HepG2 (cell line): ENCODE results near the gene NAA16. TPM values are rescaled to one million over a fixed set of nuclear protein-coding genes. Genes with fewer than 3 reads are reported as not detected.

ENCODE experiments used
- ATAC-seq: fragments of 200-7000 bp; cut with Tn5 transposase; 3 replicates; pipeline ENCODE4 v1.9.1; 2020; ENCODE audit warnings: mild to moderate bottlenecking, moderate library complexity
- BruUV-seq: library from RNA; stranded (reverse); fragments of 400-500 nt; replicated peaks from 2 replicates; lab custom pipeline; 2021; lab: Mats Ljungman, UMichigan
- CTCF ChIA-PET: fragments of 300-600 bp; formaldehyde crosslinking; extraction: SDS; loops from one replicate; lab custom pipeline; 2021; ENCODE audit warnings: low total read pairs, inconsistent platforms, low intra/inter-chr PET ratio; lab: Yijun Ruan, JAX
- POLR2A ChIA-PET: fragments of 350-600 bp; sonication (Branson Sonifier 250); formaldehyde crosslinking; loops from one replicate; lab custom pipeline; 2020; ENCODE audit warnings: antibody characterized with exemption, inconsistent platforms; lab: Yijun Ruan, JAX
- DNase-seq: peaks from one replicate; pipeline ENCODE4 v3.0.0-alpha.2; 2015; ENCODE audit warnings: low spot score
- FAIRE-seq: peaks from 3 replicates; lab custom pipeline; 2011; peaks lifted over from hg19 to GRCh38; lab: Jason Lieb, UNC
- H2AFZ ChIP-seq: one replicate; pipeline ENCODE4 v1.6.1; 2011; ENCODE audit warnings: low read length, inconsistent platforms
- H3K27ac ChIP-seq: fragments of 300-600 bp; 3 replicates; pipeline ENCODE4 v1.8.0; 2011; ENCODE audit warnings: mixed run types, mild to moderate bottlenecking, mixed read lengths, low read length, inconsistent platforms; ENCODE audit not compliant: insufficient read depth; ENCODE audit errors: extremely low read length
- H3K27me3 ChIP-seq, 2 experiments: fragments of 200-600 bp in 1 of 2; 2 replicates in 1 of 2; 3 replicates in 1 of 2; pipeline versions ENCODE4 v1.6.0 to v1.8.0; 2011; ENCODE audit warnings: low read length in 2 of 2, mild to moderate bottlenecking in 2 of 2, moderate library complexity in 2 of 2, inconsistent platforms in 1 of 2; ENCODE audit not compliant: insufficient read depth in 2 of 2, control insufficient read depth in 1 of 2
- H3K36me3 ChIP-seq, 2 experiments: fragments of 200-600 bp in 1 of 2; replicated peaks in 1 of 2; 2 replicates in 1 of 2; 3 replicates in 1 of 2; pipeline versions ENCODE4 v1.5.1 to v1.8.0; 2011; ENCODE audit warnings: low read length in 2 of 2, inconsistent platforms in 1 of 2; ENCODE audit not compliant: insufficient read depth in 2 of 2, control insufficient read depth in 1 of 2
- H3K4me1 ChIP-seq: 2 replicates; pipeline ENCODE4 v1.5.1; 2012; ENCODE audit warnings: low read length, inconsistent platforms; ENCODE audit not compliant: insufficient read depth
- H3K4me2 ChIP-seq: 2 replicates; pipeline ENCODE4 v1.6.0; 2011; ENCODE audit warnings: low read depth, low read length, inconsistent platforms
- H3K4me3 ChIP-seq, 3 experiments: fragments of 200-600 bp in 1 of 3; sonication (generic), shearing (Covaris generic) in 1 of 3; replicated peaks in 1 of 3; 2 replicates each; pipeline ENCODE4 v1.5.1; 2011 to 2016; ENCODE audit warnings: low read length in 3 of 3, inconsistent platforms in 2 of 3, low read depth in 2 of 3, mild to moderate bottlenecking in 2 of 3, control low read depth in 1 of 3, mixed read lengths in 1 of 3; ENCODE audit not compliant: insufficient read depth in 1 of 3
- H3K79me2 ChIP-seq: one replicate; pipeline ENCODE4 v1.6.1; 2011; ENCODE audit warnings: low read length, inconsistent platforms; ENCODE audit not compliant: insufficient read depth
- H3K9ac ChIP-seq: 2 replicates; pipeline ENCODE4 v1.6.0; 2011; ENCODE audit warnings: mild to moderate bottlenecking, low read depth, low read length, inconsistent platforms; ENCODE audit not compliant: insufficient read depth
- H3K9me3 ChIP-seq: 2 replicates; pipeline ENCODE4 v1.5.1; 2012; ENCODE audit warnings: mild to moderate bottlenecking, low read length
- H4K20me1 ChIP-seq: 2 replicates; pipeline ENCODE4 v1.6.0; 2011; ENCODE audit warnings: inconsistent platforms, mild to moderate bottlenecking, low read length, moderate library complexity; ENCODE audit not compliant: insufficient read depth
- BCL6 ChIP-seq: IDR thresholded peaks from 2 replicates; pipeline ENCODE4 v1.6.1; 2016; ENCODE audit warnings: missing genetic modification reagents, missing compliant biosample characterization
- BRD4 ChIP-seq: sonication (generic); formaldehyde crosslinking; IDR thresholded peaks from 2 replicates; pipeline ENCODE4 v1.4.0; 2020; ENCODE audit warnings: missing genetic modification reagents
- ELF3 ChIP-seq: IDR thresholded peaks from 2 replicates; pipeline ENCODE4 v1.6.1; 2016; ENCODE audit warnings: missing genetic modification reagents, missing compliant biosample characterization
- JUNB ChIP-seq: sonication (generic); formaldehyde crosslinking; IDR thresholded peaks from 2 replicates; pipeline ENCODE4 v1.8.0; 2022; ENCODE audit warnings: missing genetic modification reagents, mild to moderate bottlenecking, borderline replicate concordance
- PATZ1 ChIP-seq: sonication (generic); formaldehyde crosslinking; IDR thresholded peaks from 2 replicates; pipeline ENCODE4 v1.4.0; 2020; ENCODE audit warnings: missing genetic modification reagents
- PRDM15 ChIP-seq: sonication (generic); formaldehyde crosslinking; IDR thresholded peaks from 2 replicates; pipeline ENCODE4 v1.4.0; 2020; ENCODE audit warnings: missing genetic modification reagents
- SMARCE1 ChIP-seq: fragments of 450-650 bp; IDR thresholded peaks from 2 replicates; pipeline ENCODE4 v1.6.1; 2017; ENCODE audit warnings: borderline replicate concordance
- ZFYVE20 ChIP-seq: sonication (generic); formaldehyde crosslinking; IDR thresholded peaks from 2 replicates; pipeline ENCODE4 v1.8.0; 2023; ENCODE audit warnings: low read depth, mild to moderate bottlenecking, moderate library complexity, missing genetic modification reagents, borderline replicate concordance
- ZMYM3 ChIP-seq: sonication (generic); formaldehyde crosslinking; IDR thresholded peaks from 2 replicates; pipeline ENCODE4 v1.5.1; 2020; ENCODE audit warnings: mild to moderate bottlenecking, missing genetic modification reagents
- ZNF234 ChIP-seq: sonication (generic); formaldehyde crosslinking; conservative IDR thresholded peaks from 2 replicates; pipeline ENCODE4 v1.5.1; 2020; ENCODE audit warnings: mild to moderate bottlenecking, missing genetic modification reagents
- ZNF329 ChIP-seq: sonication (generic); formaldehyde crosslinking; IDR thresholded peaks from 2 replicates; pipeline ENCODE4 v1.9.0; 2021; ENCODE audit warnings: low read depth, mild to moderate bottlenecking, missing genetic modification reagents
- ZNF598 ChIP-seq: sonication (generic); formaldehyde crosslinking; IDR thresholded peaks from 2 replicates; pipeline ENCODE4 v1.5.1; 2020; ENCODE audit warnings: mild to moderate bottlenecking, missing genetic modification reagents, borderline replicate concordance
- ZNF83 ChIP-seq: sonication (generic); formaldehyde crosslinking; IDR thresholded peaks from 2 replicates; pipeline ENCODE4 v1.4.0; 2020; ENCODE audit warnings: missing genetic modification reagents, mild to moderate bottlenecking, borderline replicate concordance
- whole genome bisulfite sequencing: methylation state at CpG from one replicate; pipeline ENCODE4 v1.1.6; 2017; ENCODE audit warnings: low lambda C conversion rate; 5-methylcytosine and 5-hydroxymethylcytosine counted together
- in situ Hi-C: cut with HindIII; loops from 2 replicates; pipeline ENCODE4 v1.10.0; 2017; ENCODE audit warnings: low pct_unique_long_range_greater_than_20kb; ENCODE audit not compliant: extremely low pct_ligation_motif_present
- intact Hi-C: fragments of 100-400 bp; cut with micrococcal nuclease; formaldehyde crosslinking; loops from one replicate; pipeline ENCODE4 v1.10.0; 2022; ENCODE audit not compliant: unreplicated experiment
- polyA plus RNA-seq, 8 experiments: library from polyadenylated mRNA; depleted of rRNA in 3 of 8; stranded (reverse) in 7 of 8; unstranded in 1 of 8; fragments of >200 nt; fragmentation: Illumina TruSeq in 4 of 8; extraction: Trizol in 4 of 8; gene quantifications; 2 replicates each; pipeline versions ENCODE4 v1.2.1 to v1.2.3, GENCODE V29; 2011 to 2016; ENCODE audit warnings: low read depth in 4 of 8, missing spikeins in 1 of 8, mixed read lengths in 1 of 8; ENCODE audit not compliant: insufficient read depth in 1 of 8
- total RNA-seq, 5 experiments: library from RNA; depleted of rRNA; stranded (reverse); fragments of >200 nt; fragmentation: Illumina TruSeq; extraction: Trizol; gene quantifications; 2 replicates each; pipeline ENCODE4 v1.2.3, GENCODE V29; 2016; ENCODE audit warnings: low read depth in 1 of 5
- TF ChIP-seq, protein P1 (sequence below), 2 experiments: sonication (generic) in 1 of 2; formaldehyde crosslinking in 1 of 2; IDR thresholded peaks; 2 replicates each; pipeline versions ENCODE4 v1.5.1 to v1.6.1; 2011 to 2020; ENCODE audit warnings: borderline replicate concordance in 1 of 2, low read depth in 1 of 2, low read length in 1 of 2, mild to moderate bottlenecking in 1 of 2, missing genetic modification reagents in 1 of 2, moderate library complexity in 1 of 2

Gene NAA16
- total and polyA plus RNA-seq, 2 of the 13 experiments (the other 11 are each of a cell fraction or from before 2014, with no cell fraction given), result 9.2 to 15.1 TPM

- TF ChIP-seq PATZ1, result no peak
These were observed 37.1 kb upstream of the NAA16 start (continued) for GRCh38 chr13:41273831-41274441.

- H4K20me1 ChIP-seq, result no peaks in the 10 kb centered on the region
- no peak overlapping the region for H3K4me2 ChIP-seq
- 0 out of 2 replicates have a peak, but pooled peaks cover under 1% of the 10 kb centered on the region for H3K9me3 ChIP-seq
- FAIRE-seq (no peak), DNase-seq (no peak), ATAC-seq (no peak)
- H3K9ac ChIP-seq, result no peak overlapping the region
- CTCF ChIA-PET, result no interaction called here
- no peak overlapping the region for H3K4me3 ChIP-seq
- no peak overlapping the region for H3K27ac ChIP-seq
- in situ Hi-C loops, result no loop called here
- POLR2A ChIA-PET, result no interaction called here
- BruUV-seq, result no TSS peak
- peaks cover 13% of the 10 kb centered on the region for H3K4me1 ChIP-seq
- H3K36me3 ChIP-seq, result no peaks in the 10 kb centered on the region
- peaks cover 0 to 2% of the 10 kb centered on the region in 2 experiments; a peak in 2 of 5 replicates for H3K27me3 ChIP-seq
- intact Hi-C loops, result no loop called here
- no peaks in the 10 kb centered on the region for H3K79me2 ChIP-seq
- 71% methylated on average over 11 of the region's 11 CpGs for WGBS
- no peak overlapping the region for H2AFZ ChIP-seq
- TF ChIP-seq ZNF329 (CRISPR knock-in tag) (no peak), BRD4 (CRISPR knock-in tag) (no peak), PRDM15 (no peak), JUNB (no peak), SMARCE1 (no peak), ZNF234 (CRISPR knock-in tag) (no peak), BCL6 (CRISPR knock-in tag) (no peak), ELF3 (CRISPR knock-in tag) (no peak), ZNF598 (CRISPR knock-in tag) (no peak), ZNF83 (CRISPR knock-in tag) (no peak), ZFYVE20 (no peak), ZMYM3 (CRISPR knock-in tag) (no peak)
- TF ChIP-seq, protein P1, sequence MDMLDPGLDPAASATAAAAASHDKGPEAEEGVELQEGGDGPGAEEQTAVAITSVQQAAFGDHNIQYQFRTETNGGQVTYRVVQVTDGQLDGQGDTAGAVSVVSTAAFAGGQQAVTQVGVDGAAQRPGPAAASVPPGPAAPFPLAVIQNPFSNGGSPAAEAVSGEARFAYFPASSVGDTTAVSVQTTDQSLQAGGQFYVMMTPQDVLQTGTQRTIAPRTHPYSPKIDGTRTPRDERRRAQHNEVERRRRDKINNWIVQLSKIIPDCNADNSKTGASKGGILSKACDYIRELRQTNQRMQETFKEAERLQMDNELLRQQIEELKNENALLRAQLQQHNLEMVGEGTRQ (IDR thresholded peaks at IDR 0.05; ENCODE audit: low read depth, low read length), result no peak
- TF ChIP-seq, protein P1 (CRISPR knock-in tag; IDR thresholded peaks at IDR 0.05; ENCODE audit: borderline replicate concordance), result no peak
These were observed 36.2 kb upstream of the NAA16 start for GRCh38 chr13:41274881-41275280.
